ENCODE results near the gene USP5.
"Not testable (repeated sequence)": the region's sequence is repeated elsewhere in the genome, so short reads cannot be mapped to it uniquely, and the experiment has no call there.

USP5 gene

GRCh38 chr12:6871052-6871957 is 19.4 kb downstream of the USP5 start:
- no peak for TF ChIP-seq CTCF (conservative IDR thresholded peaks at IDR 0.05; ENCODE audit: low read depth)
- POLR2A ChIA-PET (ENCODE audit: low non-redundant PET): interaction anchor here (0.6 to 2.4 kb wide), 2 partner anchors 20 to 81 kb away, joined by 3 to 9 read pairs; no protein-coding TSS in a partner anchor
- CTCF ChIA-PET: interaction anchor here (0.5 to 3.2 kb wide), 8 partner anchors 10 to 401 kb away, joined by 3 to 16 read pairs (median 4); partner anchors contain the start of gene VAMP1
- DNase-seq (ENCODE audit: low spot score): peak; percentile 62
- H3K27ac ChIP-seq: peak overlapping the region; percentile 84

GRCh38 chr12:6872073-6873048 is 20.4 kb downstream of the USP5 start:
- peak; percentile 72 for DNase-seq (ENCODE audit: low spot score)
- H3K27ac ChIP-seq: peak overlapping the region; percentile 84
- ChIA-PET POLR2A (ENCODE audit: low non-redundant PET) (interaction anchor here (0.5 to 2.4 kb wide), 3 partner anchors 10 to 53 kb away, joined by 3 to 9 read pairs (median 5); no protein-coding TSS in a partner anchor), CTCF (interaction anchor here (0.5 to 3.2 kb wide), 26 partner anchors 9 to 824 kb away, joined by 3 to 16 read pairs (median 4); partner anchors contain the start of genes CDCA3, LRRC23 and VAMP1)
- peak; percentile 84 for TF ChIP-seq CTCF (conservative IDR thresholded peaks at IDR 0.05; ENCODE audit: low read depth)

- peak; percentile 92 for DNase-seq (ENCODE audit: low spot score)
- ChIA-PET CTCF (interaction anchor here (0.5 to 3.2 kb wide), 18 partner anchors 10 to 823 kb away, joined by 3 to 16 read pairs (median 4); partner anchors contain the start of genes CDCA3 and LRRC23), POLR2A (ENCODE audit: low non-redundant PET) (interaction anchor here (1.0 to 2.4 kb wide), 2 partner anchors 18 to 52 kb away, joined by 3 to 9 read pairs; no protein-coding TSS in a partner anchor)
- H3K27ac ChIP-seq: peak within 1 kb of the TSS; percentile 84
- no peak for TF ChIP-seq CTCF (conservative IDR thresholded peaks at IDR 0.05; ENCODE audit: low read depth)
Measured at GRCh38 chr12:6873094-6874014, 21.4 kb downstream of the USP5 start, which contains the start of gene SPSB2. Gene SPSB2 (minus strand): TSS chr12:6873303. CDS start chr12:6872901, 402 bp downstream.

- CTCF ChIA-PET: interaction anchor here (1.0 kb wide), 1 partner anchor 234 kb away, joined by 3 read pairs; no protein-coding TSS in a partner anchor
- POLR2A ChIA-PET (ENCODE audit: low non-redundant PET): interaction anchor here (0.7 kb wide), 1 partner anchor 52 kb away, joined by 3 read pairs; no protein-coding TSS in a partner anchor
Measured at GRCh38 chr12:6874015-6874368, 22.0 kb downstream of the USP5 start.

GRCh38 chr12:6879824-6880223 is 27.9 kb downstream of the USP5 start:
- POLR2A ChIA-PET (ENCODE audit: low non-redundant PET): interaction anchor here (0.6 kb wide), 1 partner anchor 38 kb away, joined by 3 read pairs; no protein-coding TSS in a partner anchor
- CTCF ChIA-PET; H3K27ac ChIP-seq; DNase-seq (ENCODE audit: low spot score): not testable (repeated sequence)

More at GRCh38 chr12:6874015-6874368, 22.0 kb downstream of the USP5 start:
- peak overlapping the region; percentile 84 for H3K27ac ChIP-seq
- not testable (repeated sequence) for DNase-seq (ENCODE audit: low spot score)

GRCh38 chr12:6883252-6883651 is 31.3 kb downstream of the USP5 start:
- no peak for TF ChIP-seq CTCF (conservative IDR thresholded peaks at IDR 0.05; ENCODE audit: low read depth)
- ChIA-PET POLR2A (ENCODE audit: low non-redundant PET) (no interaction called here), CTCF (interaction anchor here (1.0 kb wide), 1 partner anchor 11 kb away, joined by 3 read pairs; the partner anchor contains the start of gene SPSB2)
- no peak for DNase-seq (ENCODE audit: low spot score)
- H3K27ac ChIP-seq: no peak overlapping the region
